GM10266 (cell line): ENCODE measurements around the gene ADARB2.
"Not testable (repeated sequence)": the region's sequence is repeated elsewhere in the genome, so short reads cannot be mapped to it uniquely, and the experiment has no call there.

Source experiments
- DNase-seq: peaks from one replicate; pipeline ENCODE4 v3.0.0; 2012; ENCODE audit errors: extremely low spot score
- TF ChIP-seq, protein P1 (sequence below): IDR thresholded peaks from 2 replicates; pipeline ENCODE4 v1.5.1; 2012; ENCODE audit warnings: mild to moderate bottlenecking, low read depth; ENCODE audit not compliant: control insufficient read depth, insufficient read depth; ENCODE audit errors: missing control alignments

The ADARB2 gene

DNA sequence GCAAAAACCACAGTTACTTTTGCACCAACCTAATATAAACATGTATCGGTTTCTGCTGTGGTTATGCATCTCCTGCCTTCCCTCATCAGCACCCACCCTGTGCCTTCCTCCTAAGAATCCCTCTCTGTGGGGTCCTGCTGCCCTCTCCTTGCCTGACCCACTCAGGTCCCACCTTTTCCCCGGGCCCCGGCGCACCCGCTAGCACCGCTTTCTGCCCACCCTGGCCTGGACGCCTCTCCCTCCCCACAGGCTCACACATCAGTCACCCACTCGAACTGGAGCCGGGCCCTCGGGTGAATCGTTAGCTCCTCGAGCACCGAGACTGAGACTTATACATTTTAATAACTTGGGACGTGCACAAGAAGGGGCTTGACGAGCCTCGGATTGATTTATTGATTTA is 110.5 kb downstream of the ADARB2 start:
- TF ChIP-seq, protein P1, sequence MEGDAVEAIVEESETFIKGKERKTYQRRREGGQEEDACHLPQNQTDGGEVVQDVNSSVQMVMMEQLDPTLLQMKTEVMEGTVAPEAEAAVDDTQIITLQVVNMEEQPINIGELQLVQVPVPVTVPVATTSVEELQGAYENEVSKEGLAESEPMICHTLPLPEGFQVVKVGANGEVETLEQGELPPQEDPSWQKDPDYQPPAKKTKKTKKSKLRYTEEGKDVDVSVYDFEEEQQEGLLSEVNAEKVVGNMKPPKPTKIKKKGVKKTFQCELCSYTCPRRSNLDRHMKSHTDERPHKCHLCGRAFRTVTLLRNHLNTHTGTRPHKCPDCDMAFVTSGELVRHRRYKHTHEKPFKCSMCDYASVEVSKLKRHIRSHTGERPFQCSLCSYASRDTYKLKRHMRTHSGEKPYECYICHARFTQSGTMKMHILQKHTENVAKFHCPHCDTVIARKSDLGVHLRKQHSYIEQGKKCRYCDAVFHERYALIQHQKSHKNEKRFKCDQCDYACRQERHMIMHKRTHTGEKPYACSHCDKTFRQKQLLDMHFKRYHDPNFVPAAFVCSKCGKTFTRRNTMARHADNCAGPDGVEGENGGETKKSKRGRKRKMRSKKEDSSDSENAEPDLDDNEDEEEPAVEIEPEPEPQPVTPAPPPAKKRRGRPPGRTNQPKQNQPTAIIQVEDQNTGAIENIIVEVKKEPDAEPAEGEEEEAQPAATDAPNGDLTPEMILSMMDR = no peak
- DNase-seq = no peak

DNA sequence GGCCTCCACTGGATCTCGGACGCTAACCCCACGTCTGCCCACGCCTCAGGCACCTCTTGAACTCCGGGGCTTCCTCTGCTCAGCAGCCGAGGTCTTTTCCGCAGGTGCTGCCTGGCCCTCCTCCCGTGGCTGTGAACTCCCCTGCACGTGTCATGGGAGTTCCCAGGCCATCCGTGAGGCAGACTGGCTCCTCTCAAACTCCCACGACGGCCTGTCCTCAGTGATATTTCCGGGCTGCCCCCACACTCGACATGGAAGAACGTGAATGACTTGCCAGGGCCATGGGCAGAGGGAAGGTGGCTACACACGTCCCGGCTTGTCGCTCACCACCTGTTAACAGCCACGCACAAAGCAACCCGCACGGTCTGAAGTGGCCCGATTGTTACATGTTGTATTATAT is 110.9 kb downstream of the ADARB2 start:
- TF ChIP-seq, protein P1 = no peak
- no peak for DNase-seq

DNA sequence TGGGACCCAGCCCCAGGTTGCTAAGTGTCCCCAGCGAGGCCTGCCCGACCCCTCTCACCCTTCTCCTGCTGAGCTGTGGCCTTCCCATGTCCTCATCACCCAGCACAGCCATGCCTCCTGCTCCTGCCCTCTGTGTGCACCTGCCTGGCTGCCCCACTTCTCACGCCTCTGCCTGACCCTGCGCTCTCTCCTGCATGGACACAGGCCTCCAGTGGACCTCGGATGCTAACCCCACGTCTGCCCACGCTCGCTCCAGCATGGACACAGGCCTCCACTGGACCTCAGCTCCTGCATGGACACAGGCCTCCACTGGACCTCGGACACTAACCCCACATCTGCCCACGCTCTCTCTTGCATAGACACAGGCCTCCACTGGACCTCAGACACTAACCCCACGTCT is 111.6 kb downstream of the ADARB2 start:
- TF ChIP-seq, protein P1 = no peak
- no peak for DNase-seq

DNA sequence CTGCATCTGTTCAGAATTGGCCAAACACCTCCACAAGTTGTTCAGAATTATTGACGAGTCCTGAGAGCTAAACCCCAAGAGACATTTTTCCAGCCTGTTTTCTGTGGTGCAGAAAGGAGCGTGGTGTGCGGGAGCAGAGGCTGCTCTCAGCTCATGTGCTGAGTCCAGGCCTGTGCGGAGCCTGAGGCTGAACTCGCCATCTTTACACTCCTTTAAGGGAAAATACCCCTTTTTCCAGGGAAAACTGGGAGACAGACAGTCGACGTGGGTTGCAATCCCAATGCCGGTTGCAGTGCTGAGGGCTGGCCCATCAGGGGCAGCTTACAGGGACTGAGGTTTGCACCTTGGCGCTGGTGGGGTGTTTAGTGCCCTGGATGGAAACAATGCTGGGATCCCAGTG is 112.2 kb downstream of the ADARB2 start:
- TF ChIP-seq, protein P1 = no peak
- DNase-seq = no peak

DNA sequence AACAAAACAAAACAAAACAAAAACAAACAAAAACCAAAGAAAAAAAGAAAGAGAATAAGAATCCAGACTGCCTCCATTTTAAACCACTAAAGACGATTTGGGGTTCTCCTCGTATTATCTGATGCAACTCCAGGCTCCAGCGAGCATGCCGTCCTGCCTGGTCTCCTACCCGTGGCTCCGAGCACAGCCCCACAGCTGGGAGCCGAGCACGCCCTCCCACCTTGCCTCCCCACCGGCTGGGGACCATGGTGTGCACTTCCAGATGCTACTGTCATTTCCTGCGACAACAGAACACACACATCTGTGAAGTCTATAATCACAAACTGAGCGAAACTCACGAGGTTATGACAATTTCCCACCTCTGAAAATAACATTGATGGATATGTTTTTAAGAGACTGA is 113.1 kb downstream of the ADARB2 start:
- DNase-seq = no peak
- TF ChIP-seq, protein P1 = no peak

DNA sequence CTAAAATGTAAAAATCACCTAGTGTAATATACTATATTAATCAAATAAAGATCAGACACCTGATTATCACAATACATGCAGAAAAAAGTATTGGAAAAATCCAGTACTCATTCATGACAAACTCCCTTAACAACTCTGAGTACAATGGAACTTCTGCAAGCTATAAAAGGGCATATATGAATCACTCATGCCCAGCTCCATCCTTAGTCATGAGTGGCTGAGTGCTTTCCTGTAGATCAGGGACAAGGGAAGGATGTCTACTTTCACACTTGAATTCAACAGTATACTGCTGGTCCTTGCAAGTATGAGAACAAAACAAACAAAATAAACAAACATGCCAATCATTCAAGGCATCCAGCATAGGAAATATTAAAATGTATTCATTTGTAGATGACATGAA is 116.5 kb downstream of the ADARB2 start:
- TF ChIP-seq, protein P1 = no peak
- DNase-seq = no peak

DNA sequence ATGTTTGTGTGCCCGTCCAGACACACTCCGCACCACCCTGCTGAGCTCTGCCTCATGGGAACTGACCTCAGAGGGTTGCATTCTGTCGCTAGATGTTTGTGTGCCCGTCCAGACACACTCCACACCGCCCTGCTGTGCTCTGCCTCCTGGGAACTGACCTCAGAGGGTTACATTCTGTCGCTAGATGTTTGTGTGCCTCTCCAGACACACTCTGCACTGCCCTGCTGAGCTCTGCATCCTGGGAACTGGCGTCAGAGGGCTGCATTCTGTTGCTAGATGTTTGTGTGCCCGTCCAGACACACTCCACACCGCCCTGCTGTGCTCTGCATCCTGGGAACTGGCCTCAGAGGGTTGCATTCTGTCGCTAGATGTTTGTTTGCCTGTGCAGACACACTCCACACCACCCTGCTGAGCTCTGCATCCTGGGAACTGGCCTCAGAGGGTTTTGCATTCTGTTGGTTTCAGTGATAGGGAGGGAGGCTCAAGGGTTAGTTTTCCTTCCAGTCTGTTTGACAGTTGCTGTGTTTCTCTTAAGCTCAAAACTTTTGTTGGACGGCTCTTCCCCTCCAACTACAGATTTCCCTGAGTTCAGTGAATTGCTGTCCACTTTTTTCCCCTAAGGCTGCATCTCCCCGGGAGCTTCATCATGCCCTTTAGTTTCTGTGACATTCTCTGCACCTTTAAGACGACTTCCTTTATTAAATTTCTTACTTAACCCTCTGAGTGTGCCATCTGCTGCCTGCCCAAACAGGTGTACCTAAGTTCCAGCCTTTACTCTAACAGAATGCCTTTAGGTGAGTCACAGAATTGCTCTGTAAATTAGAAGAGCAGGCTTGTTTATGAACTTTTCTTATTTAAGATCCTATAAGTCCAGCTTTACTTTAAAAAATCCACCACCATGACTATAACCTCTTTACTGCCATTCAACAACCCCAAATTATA is 119.7 kb downstream of the ADARB2 start:
- not testable (repeated sequence) for DNase-seq

DNA sequence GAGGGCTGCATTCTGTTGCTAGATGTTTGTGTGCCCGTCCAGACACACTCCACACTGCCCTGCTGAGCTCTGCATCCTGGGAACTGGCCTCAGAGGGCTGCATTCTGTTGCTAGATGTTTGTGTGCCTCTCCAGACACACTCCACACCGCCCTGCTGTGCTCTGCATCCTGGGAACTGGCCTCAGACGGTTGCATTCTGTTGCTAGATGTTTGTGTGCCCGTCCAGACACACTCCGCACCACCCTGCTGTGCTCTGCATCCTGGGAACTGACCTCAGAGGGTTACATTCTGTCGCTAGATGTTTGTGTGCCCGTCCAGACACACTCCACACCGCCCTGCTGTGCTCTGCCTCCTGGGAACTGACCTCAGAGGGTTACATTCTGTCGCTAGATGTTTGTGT is 120.6 kb downstream of the ADARB2 start:
- DNase-seq = not testable (repeated sequence)
